HCT116 (cell line): Measurements from ENCODE around the gene GRM4. TPM values are rescaled to one million over a fixed set of nuclear protein-coding genes. Genes with fewer than 3 reads are reported as not detected.

ENCODE experiments used
- ATAC-seq: fragments of 200-7000 bp; cut with Tn5 transposase; 2 replicates; pipeline ENCODE4 v1.9.1; 2020; ENCODE audit warnings: mild to moderate bottlenecking, moderate library complexity
- BruUV-seq: library from RNA; stranded (reverse); fragments of 400-500 nt; replicated peaks from 2 replicates; lab custom pipeline; 2021; lab: Mats Ljungman, UMichigan
- CTCF ChIA-PET: fragments of 300-600 bp; sonication (Branson Sonifier 250); formaldehyde crosslinking; loops from one replicate; lab custom pipeline; 2021; ENCODE audit warnings: antibody characterized with exemption; lab: Charles Lee
- POLR2A ChIA-PET: fragments of 300-600, 350-600 bp; sonication (Branson Sonifier 250); formaldehyde crosslinking; loops from one replicate; lab custom pipeline; 2021; ENCODE audit warnings: antibody characterized with exemption; lab: Charles Lee
- RAD21 ChIA-PET, 2 experiments: fragments of 300-600 bp; sonication (Branson Sonifier 250); formaldehyde crosslinking; loops; one replicate each; lab custom pipeline; 2023; ENCODE audit warnings: low total read pairs in 2 of 2; ENCODE audit not compliant: uncharacterized antibody in 2 of 2, unreplicated experiment in 2 of 2, low non-redundant PET in 1 of 2; lab: Charles Lee
- DNase-seq: peaks from one replicate; pipeline ENCODE4 v3.0.0-alpha.2; 2010; ENCODE audit warnings: low read depth, low spot score
- H2AFZ ChIP-seq: fragments of 200-600 bp; shearing (Covaris generic), sonication (generic); 2 replicates; pipeline ENCODE4 v1.6.1; 2017; ENCODE audit warnings: low read depth, mixed run types, mixed read lengths, antibody characterized with exemption, low read length; ENCODE audit not compliant: poor library complexity, severe bottlenecking
- H3K27ac ChIP-seq: 2 replicates; pipeline ENCODE4 v1.5.1; 2012; ENCODE audit warnings: low read depth, low read length
- H3K27me3 ChIP-seq: fragments of 200-600 bp; sonication (generic); 2 replicates; pipeline ENCODE4 v1.6.1; 2016; ENCODE audit warnings: mixed run types, low read length, mixed read lengths; ENCODE audit not compliant: insufficient read depth
- H3K36me3 ChIP-seq, 2 experiments: fragments of 200-500 bp in 1 of 2; fragments of 200-600 bp in 1 of 2; sonication (Bioruptor generic) in 1 of 2; sonication (generic) in 1 of 2; 2 replicates each; pipeline versions ENCODE4 v1.5.1 to v1.6.1; 2014 to 2016; ENCODE audit warnings: low read length in 2 of 2, inconsistent platforms in 1 of 2, mixed read lengths in 1 of 2, mixed run types in 1 of 2; ENCODE audit not compliant: insufficient read depth in 2 of 2, control insufficient read depth in 1 of 2
- H3K4me1 ChIP-seq, 2 experiments: fragments of 200-600 bp in 1 of 2; sonication (generic) in 1 of 2; 2 replicates each; pipeline versions ENCODE4 v1.5.1 to v1.6.1; 2012 to 2017; ENCODE audit warnings: low read length in 2 of 2, inconsistent platforms in 1 of 2, mild to moderate bottlenecking in 1 of 2, mixed read lengths in 1 of 2, mixed run types in 1 of 2, moderate library complexity in 1 of 2; ENCODE audit not compliant: insufficient read depth in 2 of 2, control insufficient read depth in 1 of 2
- H3K4me2 ChIP-seq: fragments of 200-600 bp; sonication (generic); 2 replicates; pipeline ENCODE4 v1.6.1; 2017; ENCODE audit warnings: mixed run types, low read length, mixed read lengths
- H3K4me3 ChIP-seq, 2 experiments: fragments of 200-600 bp in 1 of 2; sonication (generic) in 1 of 2; replicated peaks in 1 of 2; 2 replicates each; pipeline ENCODE4 v1.5.1; 2011 to 2016; ENCODE audit warnings: low read length in 2 of 2, control low read depth in 1 of 2, low read depth in 1 of 2, mild to moderate bottlenecking in 1 of 2, mixed read lengths in 1 of 2, mixed run types in 1 of 2
- H3K79me2 ChIP-seq: fragments of 200-600 bp; sonication (generic); 2 replicates; pipeline ENCODE4 v1.6.1; 2017; ENCODE audit warnings: mild to moderate bottlenecking, mixed run types, low read length, moderate library complexity, mixed read lengths; ENCODE audit not compliant: insufficient read depth
- H3K9ac ChIP-seq: fragments of 200-600 bp; sonication (generic); 2 replicates; pipeline ENCODE4 v1.6.1; 2016; ENCODE audit warnings: low read length, mixed read lengths
- H3K9me2 ChIP-seq: fragments of 200-600 bp; sonication (generic), shearing (Covaris generic); 2 replicates; pipeline ENCODE4 v1.6.1; 2017; ENCODE audit warnings: mixed run types, mild to moderate bottlenecking, moderate library complexity; ENCODE audit not compliant: insufficient read depth
- H3K9me3 ChIP-seq, 2 experiments: fragments of 200-500 bp in 1 of 2; fragments of 200-600 bp in 1 of 2; sonication (Bioruptor generic) in 1 of 2; sonication (generic) in 1 of 2; 2 replicates each; pipeline ENCODE4 v1.6.1; 2014 to 2017; ENCODE audit warnings: low read length in 2 of 2, mixed read lengths in 2 of 2, inconsistent platforms in 1 of 2, low read depth in 1 of 2, mild to moderate bottlenecking in 1 of 2, mixed run types in 1 of 2, moderate library complexity in 1 of 2; ENCODE audit not compliant: control insufficient read depth in 1 of 2, insufficient read depth in 1 of 2
- H4K20me1 ChIP-seq: fragments of 200-600 bp; sonication (generic), shearing (Covaris generic); 2 replicates; pipeline ENCODE4 v1.6.1; 2017; ENCODE audit warnings: mixed run types, mild to moderate bottlenecking, moderate library complexity; ENCODE audit not compliant: insufficient read depth
- CBX3 ChIP-seq: IDR thresholded peaks from 2 replicates; pipeline ENCODE4 v1.6.1; 2012; ENCODE audit warnings: low read depth
- CEBPB ChIP-seq: IDR thresholded peaks from 2 replicates; pipeline ENCODE4 v1.6.1; 2012; ENCODE audit warnings: low read depth
- EGR1 ChIP-seq: IDR thresholded peaks from 2 replicates; pipeline ENCODE4 v1.6.1; 2012; ENCODE audit warnings: low read depth
- EZH2 ChIP-seq: fragments of 200-600 bp; sonication (generic); IDR thresholded peaks from 2 replicates; pipeline ENCODE4 v1.6.1; 2017; ENCODE audit warnings: antibody characterized with exemption, mixed run types
- EZH2phosphoT487 ChIP-seq: fragments of 200-600 bp; IDR thresholded peaks from 2 replicates; pipeline ENCODE4 v1.6.1; 2018; ENCODE audit warnings: antibody characterized with exemption, borderline replicate concordance
- FOSL1 ChIP-seq: IDR thresholded peaks from 2 replicates; pipeline ENCODE4 v1.6.1; 2012; ENCODE audit warnings: low read depth
- JUND ChIP-seq: IDR thresholded peaks from 2 replicates; pipeline ENCODE4 v1.6.1; 2012
- MAX ChIP-seq: IDR thresholded peaks from 2 replicates; pipeline ENCODE4 v1.6.1; 2012
- POLR2AphosphoS5 ChIP-seq: IDR thresholded peaks from 2 replicates; pipeline ENCODE4 v1.6.1; 2011; ENCODE audit warnings: mild to moderate bottlenecking, low read depth, low read length, moderate library complexity
- RAD21 ChIP-seq: IDR thresholded peaks from 2 replicates; pipeline ENCODE4 v1.6.1; 2012; ENCODE audit warnings: low read depth, mild to moderate bottlenecking
- SIN3A ChIP-seq: IDR thresholded peaks from 2 replicates; pipeline ENCODE4 v1.6.1; 2012; ENCODE audit warnings: low read depth
- SP1 ChIP-seq: IDR thresholded peaks from 2 replicates; pipeline ENCODE4 v1.6.1; 2012; ENCODE audit warnings: low read depth
- TCF7L2 ChIP-seq: IDR thresholded peaks from 2 replicates; pipeline ENCODE4 v1.7.0; 2011; ENCODE audit warnings: borderline replicate concordance, inconsistent platforms; ENCODE audit not compliant: insufficient read depth, insufficient read length; ENCODE audit errors: extremely low read depth
- YY1 ChIP-seq: IDR thresholded peaks from 2 replicates; pipeline ENCODE4 v1.6.1; 2011; ENCODE audit warnings: low read length, low read depth, moderate library complexity, mild to moderate bottlenecking; ENCODE audit not compliant: insufficient replicate concordance; ENCODE audit errors: extremely low read depth
- ZFX ChIP-seq: fragments of 450-650 bp; IDR thresholded peaks from 2 replicates; pipeline ENCODE4 v1.6.1; 2017
- ZNF274 ChIP-seq: fragments of 200-500 bp; sonication (Bioruptor generic); IDR thresholded peaks from 2 replicates; pipeline ENCODE4 v1.6.1; 2014; ENCODE audit warnings: mild to moderate bottlenecking, low read depth, low read length, inconsistent platforms
- intact Hi-C: fragments of 100-400 bp; cut with micrococcal nuclease; formaldehyde crosslinking; loops from 2 replicates; pipeline ENCODE4 v1.10.0; 2022
- total RNA-seq: library from RNA; stranded (reverse); gene quantifications from one replicate; pipeline ENCODE4 v1.2.1, GENCODE V29; 2021; ENCODE audit not compliant: unreplicated experiment
- TF ChIP-seq, protein P1 (sequence below): IDR thresholded peaks from 2 replicates; pipeline ENCODE4 v1.6.1; 2012; ENCODE audit warnings: low read depth
- TF ChIP-seq, protein P2 (sequence below): IDR thresholded peaks from 2 replicates; pipeline ENCODE4 v1.6.1; 2011; ENCODE audit warnings: mild to moderate bottlenecking, low read length, moderate library complexity; ENCODE audit not compliant: insufficient replicate concordance; ENCODE audit errors: extremely low read depth
- TF ChIP-seq, protein P3 (sequence below): IDR thresholded peaks from 2 replicates; pipeline ENCODE4 v1.6.1; 2012

GRM4 gene
- total RNA-seq, 1 experiment from 2014 or later = 2.6 TPM

DNA sequence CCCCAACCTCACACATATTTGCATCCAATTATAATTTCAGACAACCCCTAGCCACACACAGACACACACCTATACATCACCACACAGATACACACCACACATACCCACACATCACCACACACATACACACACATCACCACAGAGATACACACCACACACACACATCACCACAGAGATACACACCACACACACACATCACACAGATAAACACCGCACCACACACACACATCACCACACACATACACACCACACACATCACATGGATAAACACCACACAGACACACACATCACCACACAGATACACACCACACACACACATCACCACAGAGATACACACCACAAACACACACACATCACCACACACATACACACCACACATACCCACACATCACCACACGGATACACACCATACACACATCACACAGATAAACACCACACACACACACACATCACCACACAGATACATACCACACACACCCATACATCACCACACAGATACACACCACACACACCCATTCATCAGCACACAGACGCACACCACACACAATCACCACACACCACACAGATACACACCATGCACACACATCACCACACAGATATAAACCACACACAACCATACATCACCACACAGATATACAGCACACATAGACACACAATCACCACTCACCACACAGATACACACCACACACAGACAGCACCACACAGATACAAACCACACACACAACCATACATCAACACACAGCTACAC lies 74.6 kb downstream of the GRM4 start:
- Histone ChIP-seq H3K27me3 (no peaks in the 10 kb centered on the region), H3K79me2 (no peaks in the 10 kb centered on the region), H4K20me1 (no peaks in the 10 kb centered on the region), H3K4me3 (no peak overlapping the region), H3K9me2 (no peaks in the 10 kb centered on the region), H2AFZ (no peak overlapping the region), H3K9ac (no peak overlapping the region), H3K36me3 (no peaks in the 10 kb centered on the region), H3K4me1 (no peaks in the 10 kb centered on the region), H3K4me2 (no peak overlapping the region), H3K27ac (no peak overlapping the region), H3K9me3 (peaks cover 0 to 9% of the 10 kb centered on the region in 2 experiments; a peak in 1 of 4 replicates)
- BruUV-seq = no TSS peak
- ChIA-PET CTCF (no interaction called here), RAD21 (no interaction called here), POLR2A (no interaction called here)
- intact Hi-C loops = no loop called here
- TF ChIP-seq SP1 (no peak), EGR1 (no peak), CEBPB (no peak), MAX (no peak), JUND (no peak), CBX3 (no peak), EZH2phosphoT487 (no peak), RAD21 (no peak), FOSL1 (no peak), TCF7L2 (no peak), YY1 (no peak), ZFX (no peak), EZH2 (no peak), POLR2AphosphoS5 (no peak), SIN3A (no peak), ZNF274 (no peak)
- TF ChIP-seq, protein P1, sequence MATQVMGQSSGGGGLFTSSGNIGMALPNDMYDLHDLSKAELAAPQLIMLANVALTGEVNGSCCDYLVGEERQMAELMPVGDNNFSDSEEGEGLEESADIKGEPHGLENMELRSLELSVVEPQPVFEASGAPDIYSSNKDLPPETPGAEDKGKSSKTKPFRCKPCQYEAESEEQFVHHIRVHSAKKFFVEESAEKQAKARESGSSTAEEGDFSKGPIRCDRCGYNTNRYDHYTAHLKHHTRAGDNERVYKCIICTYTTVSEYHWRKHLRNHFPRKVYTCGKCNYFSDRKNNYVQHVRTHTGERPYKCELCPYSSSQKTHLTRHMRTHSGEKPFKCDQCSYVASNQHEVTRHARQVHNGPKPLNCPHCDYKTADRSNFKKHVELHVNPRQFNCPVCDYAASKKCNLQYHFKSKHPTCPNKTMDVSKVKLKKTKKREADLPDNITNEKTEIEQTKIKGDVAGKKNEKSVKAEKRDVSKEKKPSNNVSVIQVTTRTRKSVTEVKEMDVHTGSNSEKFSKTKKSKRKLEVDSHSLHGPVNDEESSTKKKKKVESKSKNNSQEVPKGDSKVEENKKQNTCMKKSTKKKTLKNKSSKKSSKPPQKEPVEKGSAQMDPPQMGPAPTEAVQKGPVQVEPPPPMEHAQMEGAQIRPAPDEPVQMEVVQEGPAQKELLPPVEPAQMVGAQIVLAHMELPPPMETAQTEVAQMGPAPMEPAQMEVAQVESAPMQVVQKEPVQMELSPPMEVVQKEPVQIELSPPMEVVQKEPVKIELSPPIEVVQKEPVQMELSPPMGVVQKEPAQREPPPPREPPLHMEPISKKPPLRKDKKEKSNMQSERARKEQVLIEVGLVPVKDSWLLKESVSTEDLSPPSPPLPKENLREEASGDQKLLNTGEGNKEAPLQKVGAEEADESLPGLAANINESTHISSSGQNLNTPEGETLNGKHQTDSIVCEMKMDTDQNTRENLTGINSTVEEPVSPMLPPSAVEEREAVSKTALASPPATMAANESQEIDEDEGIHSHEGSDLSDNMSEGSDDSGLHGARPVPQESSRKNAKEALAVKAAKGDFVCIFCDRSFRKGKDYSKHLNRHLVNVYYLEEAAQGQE = no peak
- TF ChIP-seq, protein P2, sequence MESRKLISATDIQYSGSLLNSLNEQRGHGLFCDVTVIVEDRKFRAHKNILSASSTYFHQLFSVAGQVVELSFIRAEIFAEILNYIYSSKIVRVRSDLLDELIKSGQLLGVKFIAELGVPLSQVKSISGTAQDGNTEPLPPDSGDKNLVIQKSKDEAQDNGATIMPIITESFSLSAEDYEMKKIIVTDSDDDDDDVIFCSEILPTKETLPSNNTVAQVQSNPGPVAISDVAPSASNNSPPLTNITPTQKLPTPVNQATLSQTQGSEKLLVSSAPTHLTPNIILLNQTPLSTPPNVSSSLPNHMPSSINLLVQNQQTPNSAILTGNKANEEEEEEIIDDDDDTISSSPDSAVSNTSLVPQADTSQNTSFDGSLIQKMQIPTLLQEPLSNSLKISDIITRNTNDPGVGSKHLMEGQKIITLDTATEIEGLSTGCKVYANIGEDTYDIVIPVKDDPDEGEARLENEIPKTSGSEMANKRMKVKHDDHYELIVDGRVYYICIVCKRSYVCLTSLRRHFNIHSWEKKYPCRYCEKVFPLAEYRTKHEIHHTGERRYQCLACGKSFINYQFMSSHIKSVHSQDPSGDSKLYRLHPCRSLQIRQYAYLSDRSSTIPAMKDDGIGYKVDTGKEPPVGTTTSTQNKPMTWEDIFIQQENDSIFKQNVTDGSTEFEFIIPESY = no peak
- TF ChIP-seq, protein P3, sequence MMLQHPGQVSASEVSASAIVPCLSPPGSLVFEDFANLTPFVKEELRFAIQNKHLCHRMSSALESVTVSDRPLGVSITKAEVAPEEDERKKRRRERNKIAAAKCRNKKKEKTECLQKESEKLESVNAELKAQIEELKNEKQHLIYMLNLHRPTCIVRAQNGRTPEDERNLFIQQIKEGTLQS = no peak
- DNase-seq = no peak
- no peak for ATAC-seq
